ENCODE data around the gene ERICH6B. TPM values are rescaled to one million over a fixed set of nuclear protein-coding genes. Genes with fewer than 3 reads are reported as not detected.

ERICH6B gene
- total RNA-seq, 4 donors from 2014 or later = not detected

- TF ChIP-seq POLR2A (IDR thresholded peaks at IDR 0.05) = no peak
- TF ChIP-seq EP300 (IDR thresholded peaks at IDR 0.05) = no peak
- TF ChIP-seq, protein P1, sequence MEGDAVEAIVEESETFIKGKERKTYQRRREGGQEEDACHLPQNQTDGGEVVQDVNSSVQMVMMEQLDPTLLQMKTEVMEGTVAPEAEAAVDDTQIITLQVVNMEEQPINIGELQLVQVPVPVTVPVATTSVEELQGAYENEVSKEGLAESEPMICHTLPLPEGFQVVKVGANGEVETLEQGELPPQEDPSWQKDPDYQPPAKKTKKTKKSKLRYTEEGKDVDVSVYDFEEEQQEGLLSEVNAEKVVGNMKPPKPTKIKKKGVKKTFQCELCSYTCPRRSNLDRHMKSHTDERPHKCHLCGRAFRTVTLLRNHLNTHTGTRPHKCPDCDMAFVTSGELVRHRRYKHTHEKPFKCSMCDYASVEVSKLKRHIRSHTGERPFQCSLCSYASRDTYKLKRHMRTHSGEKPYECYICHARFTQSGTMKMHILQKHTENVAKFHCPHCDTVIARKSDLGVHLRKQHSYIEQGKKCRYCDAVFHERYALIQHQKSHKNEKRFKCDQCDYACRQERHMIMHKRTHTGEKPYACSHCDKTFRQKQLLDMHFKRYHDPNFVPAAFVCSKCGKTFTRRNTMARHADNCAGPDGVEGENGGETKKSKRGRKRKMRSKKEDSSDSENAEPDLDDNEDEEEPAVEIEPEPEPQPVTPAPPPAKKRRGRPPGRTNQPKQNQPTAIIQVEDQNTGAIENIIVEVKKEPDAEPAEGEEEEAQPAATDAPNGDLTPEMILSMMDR (IDR thresholded peaks at IDR 0.05) = no peak
- Histone ChIP-seq H3K27ac (no peak overlapping the region), H3K4me1 (peaks cover 0 to 4% (median 0%) of the 10 kb centered on the region in 4 donors), H3K4me3 (no peak overlapping the region), H3K36me3 (peaks cover 7 to 75% (median 18%) of the 10 kb centered on the region in 3 donors), H3K27me3 (no peaks in the 10 kb centered on the region), H3K9me3 (no peaks in the 10 kb centered on the region)
- no peak for DNase-seq (ENCODE audit: low spot score in 2 of 2)
- 90 to 92% methylated on average over 2 of the region's 2 CpGs for WGBS, 2 donors
Measured at GRCh38 chr13:45516757-45517156, 98.8 kb downstream of the ERICH6B start.

GRCh38 chr13:45512098-45512496, 103.4 kb downstream of the ERICH6B start:
- TF ChIP-seq EP300 (IDR thresholded peaks at IDR 0.05) = no peak
- no peak for TF ChIP-seq POLR2A (IDR thresholded peaks at IDR 0.05)
- TF ChIP-seq, protein P1 (IDR thresholded peaks at IDR 0.05) = no peak
- DNase-seq (ENCODE audit: low spot score in 2 of 2) = no peak
- Histone ChIP-seq H3K9me3 (no peaks in the 10 kb centered on the region), H3K36me3 (peaks cover 0 to 73% (median 11%) of the 10 kb centered on the region in 3 donors), H3K4me3 (no peak overlapping the region), H3K27ac (no peak overlapping the region), H3K27me3 (no peaks in the 10 kb centered on the region), H3K4me1 (no peaks in the 10 kb centered on the region)
- WGBS, 2 donors = 80 to 82% methylated on average over 1 of the region's 1 CpG

GRCh38 chr13:45511310-45512097, 104.0 kb downstream of the ERICH6B start:
- no peaks in the 10 kb centered on the region for H3K9me3 ChIP-seq
- H3K36me3 ChIP-seq = peaks cover 0 to 73% (median 10%) of the 10 kb centered on the region in 3 donors
- no peak overlapping the region for H3K4me3 ChIP-seq
- DNase-seq (ENCODE audit: low spot score in 2 of 2) = peak in 1 of 2 donors; percentile 69
- WGBS, 2 donors = 64 to 67% methylated on average over 3 of the region's 3 CpGs
- TF ChIP-seq EP300 (IDR thresholded peaks at IDR 0.05) (no peak), POLR2A (IDR thresholded peaks at IDR 0.05) (no peak)
- TF ChIP-seq, protein P1 (IDR thresholded peaks at IDR 0.05) = peak; percentile 77 to 89 (median 84)
- no peaks in the 10 kb centered on the region for H3K4me1 ChIP-seq
- H3K27me3 ChIP-seq = no peaks in the 10 kb centered on the region
- no peak overlapping the region for H3K27ac ChIP-seq

GRCh38 chr13:45510672-45511071, 104.9 kb downstream of the ERICH6B start:
- no peak overlapping the region for H3K4me3 ChIP-seq
- no peaks in the 10 kb centered on the region for H3K9me3 ChIP-seq
- no peak overlapping the region for H3K27ac ChIP-seq
- no peak for TF ChIP-seq EP300 (IDR thresholded peaks at IDR 0.05)
- TF ChIP-seq, protein P1 (IDR thresholded peaks at IDR 0.05) = no peak
- TF ChIP-seq POLR2A (IDR thresholded peaks at IDR 0.05) = no peak
- peaks cover 0 to 73% (median 6%) of the 10 kb centered on the region in 3 donors for H3K36me3 ChIP-seq
- no peaks in the 10 kb centered on the region for H3K4me1 ChIP-seq
- DNase-seq (ENCODE audit: low spot score in 2 of 2) = no peak
- WGBS, 2 donors = 93 to 95% methylated on average over 3 of the region's 3 CpGs
- no peaks in the 10 kb centered on the region for H3K27me3 ChIP-seq

DNA sequence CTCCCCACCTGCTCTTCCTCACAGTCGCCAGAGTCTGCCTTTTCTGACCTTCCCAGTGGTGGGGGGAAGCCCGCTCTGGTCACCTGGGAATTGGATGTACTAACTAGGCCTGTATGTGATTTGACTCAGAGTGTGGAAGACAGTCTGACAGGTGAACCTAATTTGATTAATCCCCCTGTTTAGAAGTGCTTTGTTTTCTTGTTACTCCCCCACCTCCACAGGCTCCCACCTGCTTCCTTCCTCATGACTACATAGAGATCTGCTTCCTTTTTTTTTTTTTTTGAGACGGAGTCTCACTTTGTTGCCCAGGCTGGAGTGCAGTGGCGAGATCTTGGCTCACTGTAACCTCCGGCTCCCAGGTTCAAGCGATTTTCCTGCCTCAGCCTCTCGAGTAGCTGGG, 106.8 kb downstream of the ERICH6B start:
- WGBS, 2 donors = 85 to 87% methylated on average over 7 of the region's 7 CpGs
- peaks cover 6 to 77% (median 6%) of the 10 kb centered on the region in 3 donors for H3K36me3 ChIP-seq
- TF ChIP-seq EP300 (IDR thresholded peaks at IDR 0.05) (no peak), POLR2A (IDR thresholded peaks at IDR 0.05) (no peak)
- TF ChIP-seq, protein P1 (IDR thresholded peaks at IDR 0.05) = no peak

More for the DNA sequence above, 106.8 kb downstream of the ERICH6B start:
- Histone ChIP-seq H3K27ac (no peak overlapping the region), H3K27me3 (no peaks in the 10 kb centered on the region), H3K9me3 (no peaks in the 10 kb centered on the region), H3K4me3 (no peak overlapping the region), H3K4me1 (no peaks in the 10 kb centered on the region)
- no peak for DNase-seq (ENCODE audit: low spot score in 2 of 2)
